HAP-1 (cell line): ENCODE measurements around the gene SH3D19.

Source experiments
- DNase-seq, 2 experiments: peaks; one replicate each; pipeline ENCODE4 v3.0.0-alpha.2; 2016 to 2020; ENCODE audit warnings: low spot score in 2 of 2
- H3K27me3 ChIP-seq: fragments of 250-450 bp; sonication (Bioruptor Pico); 2 replicates; pipeline ENCODE4 v1.5.1; 2020; ENCODE audit warnings: low read depth, mild to moderate bottlenecking, moderate library complexity
- H3K36me3 ChIP-seq: fragments of 250-450 bp; sonication (Bioruptor Pico); replicated peaks from 2 replicates; pipeline ENCODE4 v1.5.1; 2020; ENCODE audit warnings: mild to moderate bottlenecking
- H3K4me1 ChIP-seq: fragments of 250-450 bp; sonication (Bioruptor Pico); 2 replicates; pipeline ENCODE4 v1.5.1; 2020; ENCODE audit warnings: mild to moderate bottlenecking
- H3K4me3 ChIP-seq: fragments of 250-450 bp; sonication (Bioruptor Pico); 2 replicates; pipeline ENCODE4 v1.5.1; 2020; ENCODE audit warnings: mild to moderate bottlenecking, moderate library complexity
- H3K9me3 ChIP-seq: fragments of 250-450 bp; sonication (Bioruptor Pico); 2 replicates; pipeline ENCODE4 v1.5.1; 2020; ENCODE audit warnings: mild to moderate bottlenecking, moderate library complexity
- in situ Hi-C: fragments of 300-500 bp; cut with MboI; formaldehyde crosslinking; loops from 3 replicates; pipeline ENCODE4 v1.14.3; 2020; ENCODE audit warnings: low sequenced_read_pairs, inconsistent platforms, mixed read lengths

The SH3D19 gene

GRCh38 chr4:151315212-151315886, 10.1 kb downstream of the SH3D19 start:
- no peak for DNase-seq
- Histone ChIP-seq H3K4me3 (no peak overlapping the region), H3K9me3 (no peaks in the 10 kb centered on the region), H3K4me1 (peaks cover 5% of the 10 kb centered on the region), H3K36me3 (no peaks in the 10 kb centered on the region; the same call in 1 of the 2 replicates), H3K27me3 (no peaks in the 10 kb centered on the region)
- in situ Hi-C loops, result no loop called here

GRCh38 chr4:151314479-151314878, 10.9 kb downstream of the SH3D19 start:
- no peak for DNase-seq
- no peaks in the 10 kb centered on the region for H3K27me3 ChIP-seq
- no peaks in the 10 kb centered on the region for H3K9me3 ChIP-seq
- no peak overlapping the region for H3K4me3 ChIP-seq
- H3K4me1 ChIP-seq, result peaks cover 5% of the 10 kb centered on the region
- in situ Hi-C loops, result no loop called here
- no peaks in the 10 kb centered on the region for H3K36me3 ChIP-seq

DNA sequence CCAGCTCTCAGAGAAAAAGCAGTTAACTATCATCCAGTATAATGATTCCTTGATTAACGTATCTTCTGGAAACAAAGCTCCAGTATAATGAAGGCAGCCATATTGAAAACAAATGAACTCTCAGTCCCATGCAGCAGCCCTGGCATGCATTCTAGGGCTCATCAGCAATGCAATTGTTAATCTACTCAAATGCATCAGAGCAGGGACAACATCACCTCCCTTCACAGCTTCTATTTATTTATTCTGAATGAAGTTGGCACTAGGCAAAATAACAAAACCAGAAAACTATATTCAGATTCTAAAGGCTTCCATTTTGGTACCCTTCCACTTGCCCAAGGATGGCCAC, 11.4 kb downstream of the SH3D19 start:
- no peak overlapping the region for H3K4me3 ChIP-seq
- DNase-seq, result no peak
- in situ Hi-C loops, result no loop called here
- peaks cover 5% of the 10 kb centered on the region for H3K4me1 ChIP-seq
- H3K9me3 ChIP-seq, result no peaks in the 10 kb centered on the region
- no peaks in the 10 kb centered on the region for H3K36me3 ChIP-seq
- no peaks in the 10 kb centered on the region for H3K27me3 ChIP-seq

GRCh38 chr4:151313306-151314009, 11.9 kb downstream of the SH3D19 start:
- Histone ChIP-seq H3K27me3 (no peaks in the 10 kb centered on the region), H3K36me3 (no peaks in the 10 kb centered on the region), H3K4me3 (no peak overlapping the region), H3K9me3 (no peaks in the 10 kb centered on the region), H3K4me1 (peaks cover 5% of the 10 kb centered on the region)
- in situ Hi-C loops, result no loop called here
- no peak for DNase-seq

GRCh38 chr4:151310124-151310728, 15.2 kb downstream of the SH3D19 start:
- in situ Hi-C loops, result no loop called here
- H3K27me3 ChIP-seq, result no peaks in the 10 kb centered on the region
- H3K36me3 ChIP-seq, result no peaks in the 10 kb centered on the region
- no peak overlapping the region for H3K4me3 ChIP-seq
- peaks cover 3% of the 10 kb centered on the region for H3K4me1 ChIP-seq
- DNase-seq, result no peak
- H3K9me3 ChIP-seq, result no peaks in the 10 kb centered on the region

GRCh38 chr4:151304755-151305154, 20.6 kb downstream of the SH3D19 start:
- in situ Hi-C loops, result no loop called here

DNA sequence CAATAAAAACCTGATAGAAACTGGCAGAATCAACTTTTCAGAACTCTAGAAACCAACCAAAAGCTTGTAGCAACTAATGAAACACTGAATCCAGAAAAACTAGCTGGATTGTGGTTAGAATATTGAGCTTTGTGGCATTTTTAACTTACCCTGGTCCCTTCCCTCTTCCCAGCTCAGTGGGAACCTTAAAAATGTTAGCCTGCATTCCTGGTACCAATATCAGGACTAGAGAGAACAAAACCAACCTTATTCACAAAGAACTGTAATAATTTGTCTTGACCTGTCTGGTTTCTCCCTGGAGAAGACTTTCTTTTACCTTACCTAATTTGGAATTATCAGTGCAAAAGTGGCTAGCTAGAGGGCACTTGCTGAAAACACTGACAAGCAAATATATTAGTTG, 21.2 kb downstream of the SH3D19 start:
- Histone ChIP-seq H3K27me3 (no peaks in the 10 kb centered on the region), H3K4me1 (peaks cover 26% of the 10 kb centered on the region), H3K36me3 (no peaks in the 10 kb centered on the region), H3K4me3 (no peak overlapping the region), H3K9me3 (no peaks in the 10 kb centered on the region)
- in situ Hi-C loops, result no loop called here
- DNase-seq, result no peak

More at GRCh38 chr4:151304755-151305154, 20.6 kb downstream of the SH3D19 start:
- Histone ChIP-seq H3K4me3 (no peak overlapping the region), H3K4me1 (peaks cover 26% of the 10 kb centered on the region), H3K27me3 (no peaks in the 10 kb centered on the region), H3K9me3 (no peaks in the 10 kb centered on the region), H3K36me3 (no peaks in the 10 kb centered on the region)
- peak; percentile 52 to 70 for DNase-seq

DNA sequence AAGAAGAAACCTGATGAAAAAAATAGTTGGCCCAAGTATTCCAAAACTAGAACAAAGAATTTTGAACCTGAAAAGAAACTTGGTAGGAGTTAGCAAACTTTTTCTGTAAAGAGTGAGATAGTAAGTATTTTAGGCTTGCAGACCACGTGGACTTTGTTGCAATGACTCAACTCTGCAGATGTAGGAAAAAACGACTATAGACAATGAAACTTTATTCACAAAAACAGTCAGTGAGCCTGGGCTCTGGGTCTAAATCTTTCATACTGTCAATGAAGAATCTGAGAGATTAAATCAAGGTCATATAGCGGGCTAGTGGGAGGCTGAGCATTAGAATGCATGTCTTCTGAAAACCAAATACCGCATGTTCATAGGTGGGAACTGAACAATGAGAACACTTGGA, 23.0 kb downstream of the SH3D19 start:
- Histone ChIP-seq H3K27me3 (no peaks in the 10 kb centered on the region), H3K4me1 (peaks cover 26% of the 10 kb centered on the region), H3K4me3 (no peak overlapping the region), H3K36me3 (no peaks in the 10 kb centered on the region), H3K9me3 (no peaks in the 10 kb centered on the region)
- no peak for DNase-seq
- in situ Hi-C loops, result no loop called here

- Histone ChIP-seq H3K36me3 (no peaks in the 10 kb centered on the region), H3K4me3 (no peak overlapping the region), H3K4me1 (no peaks in the 10 kb centered on the region), H3K9me3 (no peaks in the 10 kb centered on the region), H3K27me3 (no peaks in the 10 kb centered on the region)
- in situ Hi-C loops, result no loop called here
- no peak for DNase-seq
Measured at GRCh38 chr4:151297170-151297569, 28.2 kb downstream of the SH3D19 start.

DNA sequence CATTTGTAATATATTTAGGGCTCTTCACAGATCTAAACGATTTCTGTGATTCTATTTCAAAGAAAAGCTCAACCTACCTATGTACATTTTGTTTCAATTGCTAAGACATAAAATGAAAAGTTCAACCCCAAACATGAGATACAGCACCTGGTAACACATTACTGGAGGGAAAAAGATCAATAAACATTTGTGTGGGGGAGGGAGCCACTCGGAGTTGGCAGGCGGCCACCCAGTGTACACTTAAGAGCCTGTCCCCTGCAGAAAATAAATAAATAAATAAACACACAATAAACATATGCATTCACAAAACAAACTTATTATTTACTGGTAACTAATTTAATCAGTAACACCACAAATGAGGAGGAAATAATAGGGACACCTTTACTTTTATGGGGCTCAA, 29.2 kb downstream of the SH3D19 start:
- in situ Hi-C loops, result no loop called here
- DNase-seq, result no peak
- no peak overlapping the region for H3K4me3 ChIP-seq
- no peaks in the 10 kb centered on the region for H3K4me1 ChIP-seq
- no peaks in the 10 kb centered on the region for H3K36me3 ChIP-seq
- H3K27me3 ChIP-seq, result no peaks in the 10 kb centered on the region
- no peaks in the 10 kb centered on the region for H3K9me3 ChIP-seq

DNA sequence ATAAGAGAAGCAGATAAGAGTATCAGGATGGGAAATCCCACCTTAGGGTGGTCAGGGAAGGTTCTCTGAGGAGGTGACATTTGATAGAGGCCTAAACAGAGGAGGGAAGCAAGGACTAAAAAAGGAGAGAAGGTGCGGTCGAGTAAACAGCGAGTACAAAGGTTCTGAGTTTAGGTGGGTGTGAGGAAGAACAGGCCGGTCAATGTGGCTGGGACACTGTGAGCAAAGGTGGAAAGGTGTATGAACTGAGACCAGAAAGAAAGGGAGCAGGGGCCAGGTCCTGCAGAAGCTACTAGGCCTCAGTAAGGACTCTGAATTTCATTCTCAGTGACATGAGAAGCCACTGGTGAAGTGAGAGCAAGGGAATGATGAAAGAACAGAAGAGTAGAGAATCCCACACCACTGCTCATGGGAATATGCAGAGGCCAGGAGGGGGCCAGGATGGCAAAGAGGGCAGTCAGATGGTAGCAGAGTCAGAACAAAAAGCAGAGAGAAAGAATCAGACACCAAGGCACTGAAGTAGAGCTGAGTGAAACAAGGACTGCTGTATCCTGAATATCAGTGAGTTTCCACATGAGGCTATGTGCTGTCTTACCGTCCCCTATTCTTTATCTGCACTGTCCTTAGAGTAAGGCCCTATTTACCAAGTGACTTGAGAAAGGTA, 30.4 kb downstream of the SH3D19 start:
- Histone ChIP-seq H3K27me3 (no peaks in the 10 kb centered on the region), H3K36me3 (no peaks in the 10 kb centered on the region), H3K9me3 (no peaks in the 10 kb centered on the region), H3K4me3 (no peak overlapping the region), H3K4me1 (no peaks in the 10 kb centered on the region)
- DNase-seq, result no peak
- in situ Hi-C loops, result no loop called here

GRCh38 chr4:151292038-151292437, 33.4 kb downstream of the SH3D19 start:
- no peak for DNase-seq

DNA sequence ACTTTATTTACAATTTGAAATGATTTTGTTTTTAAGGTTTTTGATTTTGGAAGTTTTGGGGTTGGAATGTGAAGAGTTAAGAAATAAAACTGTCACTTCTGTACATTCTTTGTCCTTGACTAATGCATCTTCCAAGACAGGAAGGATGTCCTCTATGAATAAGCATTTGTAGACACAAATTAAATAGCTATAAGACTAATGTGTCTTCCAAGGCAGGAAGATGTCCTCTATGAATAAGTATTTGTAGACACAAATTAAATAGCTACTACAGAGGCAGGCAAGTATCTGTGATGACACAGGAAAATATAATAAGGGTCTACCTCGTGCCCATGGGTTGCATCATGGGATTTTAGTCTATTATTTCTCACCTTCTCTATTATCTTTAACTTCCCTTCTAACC, 33.9 kb downstream of the SH3D19 start:
- no peak for DNase-seq
- no peaks in the 10 kb centered on the region for H3K36me3 ChIP-seq
- H3K4me3 ChIP-seq, result no peak overlapping the region
- H3K27me3 ChIP-seq, result no peaks in the 10 kb centered on the region
- H3K9me3 ChIP-seq, result no peaks in the 10 kb centered on the region
- H3K4me1 ChIP-seq, result peaks cover 6% of the 10 kb centered on the region
- in situ Hi-C loops, result no loop called here

More at GRCh38 chr4:151292038-151292437, 33.4 kb downstream of the SH3D19 start:
- Histone ChIP-seq H3K4me1 (peaks cover 6% of the 10 kb centered on the region), H3K27me3 (no peaks in the 10 kb centered on the region), H3K36me3 (no peaks in the 10 kb centered on the region), H3K4me3 (no peak overlapping the region), H3K9me3 (no peaks in the 10 kb centered on the region)
- in situ Hi-C loops, result no loop called here

GRCh38 chr4:151287409-151287808, 38.0 kb downstream of the SH3D19 start:
- no peaks in the 10 kb centered on the region for H3K27me3 ChIP-seq
- peaks cover 2% of the 10 kb centered on the region; the same call in 1 of the 2 replicates for H3K9me3 ChIP-seq
- no peak for DNase-seq
- no peaks in the 10 kb centered on the region for H3K36me3 ChIP-seq
- peaks cover 15% of the 10 kb centered on the region for H3K4me1 ChIP-seq
- in situ Hi-C loops, result no loop called here
- no peak overlapping the region for H3K4me3 ChIP-seq
